Thymus (tissue), 11 donors: ENCODE measurements around the gene SMU1. TPM values are rescaled to one million over a fixed set of nuclear protein-coding genes. Genes with fewer than 3 reads are reported as not detected.
"Not testable (repeated sequence)": the region's sequence is repeated elsewhere in the genome, so short reads cannot be mapped to it uniquely, and the experiment has no call there.

Experiments used
- DNase-seq, 9 donors: peaks; one replicate each; pipeline ENCODE4 v3.0.0-alpha.2; 2013; ENCODE audit warnings: low spot score in 9 of 9, low read depth in 6 of 9, missing footprints in 1 of 9
- H3K27ac ChIP-seq, 2 donors: one replicate each; pipeline ENCODE4 v1.5.1; 2013; ENCODE audit warnings: control low read depth in 1 of 2, low read depth in 1 of 2, low read length in 1 of 2, mild to moderate bottlenecking in 1 of 2, moderate library complexity in 1 of 2
- H3K27me3 ChIP-seq, 2 donors: one replicate each; pipeline ENCODE4 v1.5.1; 2013; ENCODE audit warnings: low read length in 1 of 2; ENCODE audit not compliant: control insufficient read depth in 2 of 2, insufficient read depth in 1 of 2
- H3K36me3 ChIP-seq, 2 donors: one replicate each; pipeline ENCODE4 v1.5.1; 2013; ENCODE audit warnings: low read length in 1 of 2, mild to moderate bottlenecking in 1 of 2, moderate library complexity in 1 of 2; ENCODE audit not compliant: control insufficient read depth in 2 of 2, insufficient read depth in 2 of 2
- H3K4me1 ChIP-seq, 2 donors: one replicate each; pipeline ENCODE4 v1.5.1; 2013; ENCODE audit warnings: low read length in 2 of 2; ENCODE audit not compliant: control insufficient read depth in 2 of 2, insufficient read depth in 2 of 2
- H3K4me3 ChIP-seq, 2 donors: one replicate each; pipeline ENCODE4 v1.5.1; 2013; ENCODE audit warnings: low read length in 2 of 2, control low read depth in 1 of 2, mild to moderate bottlenecking in 1 of 2
- H3K9me3 ChIP-seq, 2 donors: one replicate each; pipeline ENCODE4 v1.5.1; 2013; ENCODE audit warnings: low read length in 1 of 2, mild to moderate bottlenecking in 1 of 2; ENCODE audit not compliant: control insufficient read depth in 2 of 2, insufficient read depth in 1 of 2
- WGBS: extraction: QIAGEN DNeasy Blood & Tissue Kit; methylation state at CpG from one replicate; pipeline ENCODE4 v1.1.7; 2013; 5-methylcytosine and 5-hydroxymethylcytosine counted together
- polyA plus RNA-seq: library from polyadenylated mRNA; stranded (reverse); fragments of 200-250 nt; gene quantifications from one replicate; pipeline ENCODE4 v1.2.3, GENCODE V29; 2013
- total RNA-seq: library from RNA; stranded (reverse); fragments of 120-200 nt; gene quantifications from one replicate; pipeline ENCODE4 v1.2.4, GENCODE V29; 2013
- donor health status: healthy.

Gene SMU1
- total and polyA plus RNA-seq, 2 donors, result 14.9 to 27.3 TPM

- H3K4me1 ChIP-seq, result no peaks in the 10 kb centered on the region
Measured at GRCh38 chr9:33014665-33015014, 61.8 kb downstream of the SMU1 start.

DNA sequence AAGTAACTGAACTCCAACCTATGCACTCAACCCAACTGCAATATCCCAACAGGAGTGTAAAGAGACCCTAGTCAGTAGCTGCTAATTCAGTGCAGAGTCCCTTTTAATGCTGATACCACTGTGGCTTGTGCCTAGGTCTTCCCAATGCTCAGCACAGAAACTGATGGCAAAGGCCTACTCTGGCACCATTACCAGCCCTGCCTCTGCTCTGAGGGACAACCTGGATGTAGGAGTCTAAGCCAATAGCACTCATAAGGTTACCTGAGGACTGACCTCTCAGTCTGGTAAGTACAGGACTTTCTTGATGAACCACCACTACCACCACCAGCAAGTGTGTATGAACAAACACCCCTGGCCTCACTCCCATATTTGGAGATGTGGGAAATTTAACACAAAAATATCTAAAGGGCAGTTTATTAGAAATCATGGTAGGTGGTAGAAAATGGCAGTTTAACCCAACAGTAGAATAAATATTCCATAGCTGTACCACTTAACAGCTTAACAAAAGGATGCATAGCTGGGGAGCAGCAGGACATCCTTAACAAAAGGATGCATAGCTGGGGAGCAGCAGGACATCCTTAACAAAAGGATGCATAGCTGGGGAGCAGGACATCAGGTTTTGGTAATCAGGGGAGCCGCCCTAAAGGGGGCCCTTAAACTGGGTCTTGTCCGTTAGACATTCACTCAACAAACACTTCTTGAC, 62.4 kb downstream of the SMU1 start:
- no peak for DNase-seq
- no peak overlapping the region for H3K4me3 ChIP-seq
- H3K9me3 ChIP-seq, result no peaks in the 10 kb centered on the region
- no peak overlapping the region for H3K27ac ChIP-seq
- no peaks in the 10 kb centered on the region for H3K4me1 ChIP-seq
- peaks cover 0 to 2% of the 10 kb centered on the region in 2 donors for H3K36me3 ChIP-seq
- H3K27me3 ChIP-seq, result no peaks in the 10 kb centered on the region
- WGBS, result 98% methylated on average over 2 of the region's 2 CpGs

More at GRCh38 chr9:33014665-33015014, 61.8 kb downstream of the SMU1 start:
- no peak for DNase-seq
- Histone ChIP-seq H3K4me3 (no peak overlapping the region), H3K9me3 (no peaks in the 10 kb centered on the region), H3K36me3 (peaks cover 3% of the 10 kb centered on the region in 2 donors), H3K27ac (no peak overlapping the region), H3K27me3 (no peaks in the 10 kb centered on the region)
- 98% methylated on average over 1 of the region's 1 CpG for WGBS

- no peaks in the 10 kb centered on the region for H3K4me1 ChIP-seq
- no peaks in the 10 kb centered on the region for H3K27me3 ChIP-seq
- H3K36me3 ChIP-seq, result no peaks in the 10 kb centered on the region
- no peak overlapping the region for H3K27ac ChIP-seq
- no peak overlapping the region for H3K4me3 ChIP-seq
- no peaks in the 10 kb centered on the region for H3K9me3 ChIP-seq
- 98% methylated on average over 3 of the region's 3 CpGs for WGBS
- no peak for DNase-seq
Measured at GRCh38 chr9:33012328-33013069, 64.0 kb downstream of the SMU1 start.

GRCh38 chr9:33011831-33012230, 64.6 kb downstream of the SMU1 start:
- H3K9me3 ChIP-seq, result no peaks in the 10 kb centered on the region
- WGBS, result 95% methylated on average over 3 of the region's 3 CpGs
- no peak for DNase-seq
- no peak overlapping the region for H3K27ac ChIP-seq
- no peaks in the 10 kb centered on the region for H3K4me1 ChIP-seq
- no peaks in the 10 kb centered on the region for H3K36me3 ChIP-seq
- H3K4me3 ChIP-seq, result no peak overlapping the region
- H3K27me3 ChIP-seq, result no peaks in the 10 kb centered on the region

GRCh38 chr9:33007755-33008154, 68.7 kb downstream of the SMU1 start:
- H3K27ac ChIP-seq, result no peak overlapping the region
- no peak for DNase-seq
- no peaks in the 10 kb centered on the region for H3K9me3 ChIP-seq
- no peaks in the 10 kb centered on the region for H3K4me1 ChIP-seq
- H3K4me3 ChIP-seq, result no peak overlapping the region
- 98% methylated on average over 4 of the region's 4 CpGs for WGBS
- H3K36me3 ChIP-seq, result no peaks in the 10 kb centered on the region
- H3K27me3 ChIP-seq, result no peaks in the 10 kb centered on the region

DNA sequence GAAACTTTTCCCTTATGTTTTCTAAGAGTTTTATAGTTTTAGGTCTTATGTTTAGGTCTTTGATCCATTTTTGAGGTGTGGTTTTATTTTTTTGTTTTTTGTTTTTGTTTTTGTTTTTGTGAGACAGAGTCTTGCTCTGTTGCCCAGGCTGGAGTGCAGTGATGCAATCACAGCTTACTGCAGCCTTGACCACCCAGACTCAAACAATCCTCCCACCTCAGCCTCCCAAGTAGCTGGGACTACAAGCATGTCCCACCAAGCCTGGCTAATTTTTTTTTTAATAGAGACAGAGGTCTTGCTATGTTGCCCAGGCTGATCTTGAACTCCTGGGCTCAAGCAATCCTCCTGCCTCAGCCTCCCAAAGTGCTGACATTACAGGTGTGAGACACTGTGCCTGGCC, 71.1 kb downstream of the SMU1 start:
- not testable (repeated sequence) for H3K27ac ChIP-seq, H3K4me1 ChIP-seq, H3K4me3 ChIP-seq, H3K9me3 ChIP-seq, H3K36me3 ChIP-seq, H3K27me3 ChIP-seq, DNase-seq

DNA sequence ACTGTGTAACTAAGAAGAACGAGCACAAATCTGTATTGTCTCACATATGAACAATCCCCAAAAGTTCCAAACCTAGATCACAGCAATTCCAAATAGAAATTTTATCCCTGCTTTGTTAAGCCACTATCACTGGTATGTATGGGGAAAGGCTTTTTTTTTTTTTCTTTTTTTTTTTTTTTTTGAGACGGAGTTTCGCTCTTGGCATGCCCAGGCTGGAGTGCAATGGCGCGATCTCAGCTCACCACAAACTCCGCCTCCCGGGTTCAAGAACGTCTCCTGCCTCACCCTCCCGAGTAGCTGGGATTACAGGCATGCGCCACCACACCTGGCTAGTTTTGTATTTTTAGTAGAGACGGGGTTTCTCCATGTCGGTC, 75.8 kb downstream of the SMU1 start:
- Histone ChIP-seq H3K27ac (peak overlapping the region in 1 of 2 donors; percentile 95), H3K4me3 (peak overlapping the region; percentile 87 to 95), H3K36me3 (peaks cover 6 to 10% of the 10 kb centered on the region in 2 donors)
- not testable (repeated sequence) for H3K4me1 ChIP-seq, H3K27me3 ChIP-seq, H3K9me3 ChIP-seq
- DNase-seq, result peak in 1 of 9 donors; percentile 15
- 12% methylated on average over 12 of the region's 12 CpGs for WGBS

DNA sequence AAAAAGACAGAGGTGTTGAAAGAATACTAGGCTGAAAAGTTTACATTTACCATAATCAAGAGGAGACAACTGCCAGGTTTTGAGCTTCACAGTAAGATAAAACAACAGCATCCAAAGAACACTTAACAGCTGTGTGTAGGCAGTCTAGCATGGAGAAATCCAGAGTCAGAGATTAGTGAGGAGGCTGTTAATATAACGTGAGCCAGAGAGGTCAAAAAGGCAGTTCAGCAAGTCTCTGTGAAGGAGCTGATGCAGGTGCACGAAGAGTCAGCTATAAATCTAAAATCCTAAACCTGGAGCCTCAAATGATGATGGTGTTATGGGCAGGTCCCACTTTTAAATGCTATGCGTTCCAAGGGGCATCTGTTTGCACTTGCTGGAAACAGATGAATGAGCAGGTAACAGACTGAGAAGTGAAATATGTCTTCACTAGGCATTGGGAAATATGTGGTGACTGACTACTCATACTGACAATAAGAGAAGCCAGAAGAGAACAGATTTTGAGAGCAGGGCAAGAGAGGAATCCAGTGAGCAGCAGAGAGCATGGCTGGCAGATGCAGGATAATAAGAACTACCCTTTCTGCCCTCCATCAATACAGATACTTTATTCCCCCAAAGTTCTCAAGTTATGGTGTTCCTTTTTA, 83.8 kb downstream of the SMU1 start:
- H3K27ac ChIP-seq, result no peak overlapping the region
- H3K4me1 ChIP-seq, result no peaks in the 10 kb centered on the region
- H3K9me3 ChIP-seq, result no peaks in the 10 kb centered on the region
- WGBS, result 97% methylated on average over 3 of the region's 3 CpGs
- peaks cover 23 to 24% of the 10 kb centered on the region in 2 donors for H3K36me3 ChIP-seq
- no peak overlapping the region for H3K4me3 ChIP-seq
- DNase-seq, result no peak
- H3K27me3 ChIP-seq, result no peaks in the 10 kb centered on the region

DNA sequence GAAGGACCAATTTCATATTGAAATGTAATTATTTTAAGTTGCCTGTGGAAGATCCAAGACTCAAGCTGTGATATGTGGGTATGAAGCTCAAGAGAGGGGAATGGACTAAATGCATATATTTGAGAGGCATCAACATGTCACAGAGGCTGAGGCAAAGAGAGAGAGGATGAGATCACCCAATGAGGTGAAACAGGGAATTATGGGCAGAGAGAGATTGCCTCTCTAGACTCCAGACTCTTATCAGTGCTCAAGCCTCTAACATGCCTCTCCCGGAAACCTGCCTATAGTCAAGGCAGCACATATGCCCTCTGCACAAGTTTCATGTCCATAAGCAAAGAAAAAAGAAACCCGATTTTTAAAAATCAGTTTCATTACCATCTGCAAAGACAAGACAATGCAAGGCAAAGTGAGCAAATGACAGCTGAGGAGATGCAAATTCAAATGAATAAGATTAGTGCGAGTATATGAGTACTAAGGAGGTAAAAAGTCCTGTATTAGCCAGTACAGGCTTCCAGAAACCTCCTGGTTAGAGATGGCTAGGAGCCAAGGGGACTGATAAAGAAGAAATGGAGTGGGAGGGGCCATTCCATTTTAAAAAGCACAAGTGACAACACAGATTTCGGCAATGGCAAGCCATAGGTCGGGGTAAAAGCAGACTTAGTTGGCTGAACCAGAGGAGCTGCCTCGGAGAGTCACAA, 84.4 kb downstream of the SMU1 start:
- Histone ChIP-seq H3K27me3 (no peaks in the 10 kb centered on the region), H3K4me1 (no peaks in the 10 kb centered on the region), H3K4me3 (no peak overlapping the region), H3K27ac (no peak overlapping the region), H3K9me3 (no peaks in the 10 kb centered on the region), H3K36me3 (peaks cover 25 to 30% of the 10 kb centered on the region in 2 donors)
- DNase-seq, result no peak
- 97% methylated on average over 6 of the region's 6 CpGs for WGBS
